K562 (cell line): ENCODE measurements around the gene A2ML1. TPM values are rescaled to one million over a fixed set of nuclear protein-coding genes. Genes with fewer than 3 reads are reported as not detected.

Experiments used
- ATAC-seq: fragments of 200-7000 bp; cut with Tn5 transposase; 3 replicates; pipeline ENCODE4 v1.9.1; 2020; ENCODE audit warnings: moderate library complexity
- BruUV-seq: library from RNA; stranded (reverse); fragments of 400-500 nt; replicated peaks from 2 replicates; lab custom pipeline; 2021; lab: Mats Ljungman, UMichigan
- CTCF ChIA-PET: fragments of 300-600 bp; formaldehyde crosslinking; extraction: SDS; loops from one replicate; lab custom pipeline; 2021; ENCODE audit warnings: low intra/inter-chr PET ratio; lab: Yijun Ruan, JAX
- POLR2A ChIA-PET: fragments of 300-600, 350-650 bp; sonication (Branson Sonifier 250); formaldehyde crosslinking; extraction: SDS; loops from one replicate; lab custom pipeline; 2021; ENCODE audit warnings: antibody characterized with exemption, inconsistent platforms; lab: Yijun Ruan, JAX
- DNase-seq, 4 experiments: peaks; one replicate each; pipeline versions ENCODE4 v3.0.0 to v3.0.0-alpha.2; 2011 to 2018; ENCODE audit warnings: low spot score in 3 of 4, mixed read lengths in 3 of 4; ENCODE audit errors: extremely low read depth in 1 of 4
- FAIRE-seq: peaks from 2 replicates; lab custom pipeline; 2011; peaks lifted over from hg19 to GRCh38; lab: Jason Lieb, UNC
- H2AFZ ChIP-seq: 2 replicates; pipeline ENCODE4 v1.6.0; 2011; ENCODE audit warnings: low read depth, low read length, control low read depth, inconsistent platforms
- H3K27ac ChIP-seq: fragments of 200-600 bp; 3 replicates; pipeline ENCODE4 v1.8.0; 2011; ENCODE audit warnings: low read depth, mild to moderate bottlenecking, control low read depth, inconsistent platforms, low read length, moderate library complexity, mixed read lengths; ENCODE audit errors: extremely low read depth
- H3K27me3 ChIP-seq, 2 experiments: fragments of 300-600 bp in 1 of 2; 2 replicates in 1 of 2; 3 replicates in 1 of 2; pipeline versions ENCODE4 v1.6.0 to v1.8.0; 2011; ENCODE audit warnings: inconsistent platforms in 2 of 2, low read length in 2 of 2, mild to moderate bottlenecking in 1 of 2, mixed read lengths in 1 of 2, moderate library complexity in 1 of 2; ENCODE audit not compliant: control insufficient read depth in 2 of 2, insufficient read depth in 2 of 2
- H3K36me3 ChIP-seq: fragments of 300-600 bp; 3 replicates; pipeline ENCODE4 v1.8.0; 2011; ENCODE audit warnings: mild to moderate bottlenecking, low read length, inconsistent platforms; ENCODE audit not compliant: control insufficient read depth, insufficient read depth
- H3K4me1 ChIP-seq, 2 experiments: fragments of 200-600 bp in 1 of 2; replicated peaks in 1 of 2; 2 replicates in 1 of 2; 3 replicates in 1 of 2; pipeline versions ENCODE4 v1.5.1 to v1.8.0; 2011; ENCODE audit warnings: inconsistent platforms in 2 of 2, low read length in 2 of 2, mild to moderate bottlenecking in 1 of 2, mixed read lengths in 1 of 2, moderate library complexity in 1 of 2; ENCODE audit not compliant: control insufficient read depth in 2 of 2, insufficient read depth in 2 of 2
- H3K4me2 ChIP-seq: 2 replicates; pipeline ENCODE4 v1.6.1; 2011; ENCODE audit warnings: low read length, control low read depth, inconsistent platforms, mixed read lengths; ENCODE audit not compliant: insufficient read depth
- H3K4me3 ChIP-seq: fragments of 200-600 bp; sonication (generic), shearing (Covaris generic); 2 replicates; pipeline ENCODE4 v1.5.1; 2016; ENCODE audit warnings: control low read depth, inconsistent platforms
- H3K79me2 ChIP-seq: fragments of 200-600 bp; 3 replicates; pipeline ENCODE4 v1.8.0; 2011; ENCODE audit warnings: low read length, inconsistent platforms; ENCODE audit not compliant: control insufficient read depth, insufficient read depth
- H3K9ac ChIP-seq, 2 experiments: 2 replicates each; pipeline versions ENCODE4 v1.6.0 to v1.6.1; 2011; ENCODE audit warnings: low read depth in 2 of 2, low read length in 2 of 2, control low read depth in 1 of 2, inconsistent platforms in 1 of 2, mild to moderate bottlenecking in 1 of 2, mixed read lengths in 1 of 2; ENCODE audit not compliant: insufficient read depth in 1 of 2
- H3K9me1 ChIP-seq: one replicate; pipeline ENCODE4 v1.6.0; 2011; ENCODE audit warnings: inconsistent platforms, mild to moderate bottlenecking, low read length, moderate library complexity; ENCODE audit not compliant: control insufficient read depth, insufficient read depth
- H3K9me3 ChIP-seq: replicated peaks from 2 replicates; pipeline ENCODE4 v1.5.1; 2011; ENCODE audit warnings: low read depth, low read length, inconsistent platforms; ENCODE audit not compliant: control insufficient read depth, insufficient read depth
- H4K20me1 ChIP-seq: replicated peaks from 2 replicates; pipeline ENCODE4 v1.6.1; 2011; ENCODE audit warnings: low read length, inconsistent platforms, mixed read lengths; ENCODE audit not compliant: control insufficient read depth, insufficient read depth
- DPF2 ChIP-seq: fragments of 450-650 bp; IDR thresholded peaks from 2 replicates; pipeline ENCODE4 v1.6.1; 2016
- ERF ChIP-seq: fragments of 450-650 bp; formaldehyde crosslinking; IDR thresholded peaks from 2 replicates; pipeline ENCODE4 v1.4.0; 2020; ENCODE audit warnings: mild to moderate bottlenecking, mixed read lengths
- FIP1L1 ChIP-seq: fragments of 200-400 bp; formaldehyde crosslinking; IDR thresholded peaks from 2 replicates; pipeline ENCODE4 v1.6.1; 2018; ENCODE audit warnings: mild to moderate bottlenecking, low read depth, low read length; ENCODE audit not compliant: poor library complexity, severe bottlenecking
- HBP1 ChIP-seq: fragments of 450-650 bp; formaldehyde crosslinking; IDR thresholded peaks from 2 replicates; pipeline ENCODE4 v1.4.0; 2022; ENCODE audit warnings: missing genetic modification characterization
- HDAC1 ChIP-seq, 2 experiments: fragments of 450-650 bp; IDR thresholded peaks; 2 replicates each; pipeline ENCODE4 v1.6.1; 2016 to 2017; ENCODE audit warnings: inconsistent platforms in 1 of 2, mild to moderate bottlenecking in 1 of 2, moderate library complexity in 1 of 2
- HLTF ChIP-seq: fragments of 450-650 bp; IDR thresholded peaks from 2 replicates; pipeline ENCODE4 v1.6.1; 2016
- HNRNPL ChIP-seq: fragments of 200-400 bp; formaldehyde crosslinking; IDR thresholded peaks from 2 replicates; pipeline ENCODE4 v1.6.1; 2017; ENCODE audit warnings: low read depth, mild to moderate bottlenecking, low read length
- MGA ChIP-seq: fragments of 450-650 bp; IDR thresholded peaks from 2 replicates; pipeline ENCODE4 v1.6.1; 2016; ENCODE audit warnings: mild to moderate bottlenecking, moderate library complexity
- PHF21A ChIP-seq: fragments of 450-650 bp; IDR thresholded peaks from 2 replicates; pipeline ENCODE4 v1.6.1; 2017; ENCODE audit warnings: low read depth, borderline replicate concordance
- SRSF9 ChIP-seq: fragments of 200-400 bp; formaldehyde crosslinking; IDR thresholded peaks from 2 replicates; pipeline ENCODE4 v1.6.1; 2017; ENCODE audit warnings: low read depth, low read length, borderline replicate concordance
- TCF3 ChIP-seq: sonication (generic); formaldehyde crosslinking; IDR thresholded peaks from 2 replicates; pipeline ENCODE4 v1.4.0; 2020; ENCODE audit warnings: mild to moderate bottlenecking, missing genetic modification reagents
- WGBS: fragments of 100-300 bp; shearing (Covaris generic); methylation state at CpG from one replicate; pipeline ENCODE4 v1.1.6; 2016; ENCODE audit warnings: low coverage, mixed read lengths; ENCODE audit not compliant: insufficient coverage; ENCODE audit errors: missing lambda C conversion rate; 5-methylcytosine and 5-hydroxymethylcytosine counted together
- in situ Hi-C: fragments of 300-500 bp; cut with MboI; formaldehyde crosslinking; loops from 4 replicates; pipeline ENCODE4 v1.15.0; 2018; ENCODE audit warnings: inconsistent platforms, mixed read lengths
- intact Hi-C: fragments of 100-400 bp; cut with micrococcal nuclease; formaldehyde crosslinking; loops from 2 replicates; pipeline ENCODE4 v1.14.2; 2022
- polyA plus RNA-seq, 8 experiments: library from polyadenylated mRNA; depleted of rRNA in 4 of 8; stranded (reverse) in 5 of 8; unstranded in 3 of 8; fragments of >200 nt; fragmentation: Nextera tagmentation in 2 of 8; fragmentation: Illumina TruSeq in 1 of 8; extraction: Ambion mirVana in 2 of 8; extraction: Trizol in 1 of 8; gene quantifications; 2 replicates each; pipeline versions ENCODE4 v1.2.1 to v1.2.3, GENCODE V29; 2011 to 2014; ENCODE audit warnings: inconsistent platforms in 1 of 8, missing spikeins in 1 of 8
- total RNA-seq, 7 experiments: library from RNA; depleted of rRNA in 6 of 7; stranded (reverse); fragments of >200 nt in 6 of 7; fragmentation: Illumina TruSeq in 2 of 7; extraction: Trizol in 2 of 7; gene quantifications; 2 replicates each; pipeline versions ENCODE4 v1.2.1 to v1.2.3, GENCODE V29; 2011 to 2021; ENCODE audit warnings: low replicate concordance in 1 of 7

A2ML1 gene
- total and polyA plus RNA-seq, 9 of the 15 experiments (the other 6 are each of a cell fraction or from before 2014, with no cell fraction given) = 0.04 to 0.47 (median 0.13) TPM

- POLR2A ChIA-PET = no interaction called here
- ATAC-seq (peak; percentile 84), DNase-seq (peak; percentile 18 to 84 (median 36)), FAIRE-seq (peak; percentile 96)
- Histone ChIP-seq H3K9me3 (no peaks in the 10 kb centered on the region), H2AFZ (peak overlapping the region; percentile 47), H3K36me3 (no peaks in the 10 kb centered on the region), H3K4me2 (peak overlapping the region; percentile 56), H3K9me1 (no peaks in the 10 kb centered on the region), H3K9ac (peak overlapping the region in 1 of 2 experiments; percentile 49; a peak in 2 of 4 replicates), H3K4me1 (peaks cover 11 to 19% of the 10 kb centered on the region in 2 experiments; a peak in 4 of 5 replicates), H3K79me2 (no peaks in the 10 kb centered on the region), H3K4me3 (no peak overlapping the region), H4K20me1 (no peaks in the 10 kb centered on the region), H3K27me3 (no peaks in the 10 kb centered on the region), H3K27ac (peak overlapping the region; percentile 89)
- intact Hi-C loops = no loop called here
- WGBS = 4% methylated on average over 4 of the region's 4 CpGs
- no TSS peak for BruUV-seq
- CTCF ChIA-PET = no interaction called here
- in situ Hi-C loops = no loop called here
- TF ChIP-seq FIP1L1 (no peak), TCF3 (CRISPR knock-in tag) (peak; percentile 92), HBP1 (CRISPR knock-in tag) (no peak), MGA (no peak; the same call in 1 of the 2 replicates), PHF21A (peak; percentile 76), HDAC1 (IDR thresholded peaks at IDR 0.05) (peak in 1 of 2 experiments; percentile 63; a peak in 2 of 4 replicates), DPF2 (peak; percentile 93), ERF (CRISPR knock-in tag) (no peak), SRSF9 (no peak), HLTF (no peak), HNRNPL (no peak)
Measured at GRCh38 chr12:8887285-8887715, 64.9 kb downstream of the A2ML1 start.
